ENCODE measurements around the gene MGAT4C.

DNA sequence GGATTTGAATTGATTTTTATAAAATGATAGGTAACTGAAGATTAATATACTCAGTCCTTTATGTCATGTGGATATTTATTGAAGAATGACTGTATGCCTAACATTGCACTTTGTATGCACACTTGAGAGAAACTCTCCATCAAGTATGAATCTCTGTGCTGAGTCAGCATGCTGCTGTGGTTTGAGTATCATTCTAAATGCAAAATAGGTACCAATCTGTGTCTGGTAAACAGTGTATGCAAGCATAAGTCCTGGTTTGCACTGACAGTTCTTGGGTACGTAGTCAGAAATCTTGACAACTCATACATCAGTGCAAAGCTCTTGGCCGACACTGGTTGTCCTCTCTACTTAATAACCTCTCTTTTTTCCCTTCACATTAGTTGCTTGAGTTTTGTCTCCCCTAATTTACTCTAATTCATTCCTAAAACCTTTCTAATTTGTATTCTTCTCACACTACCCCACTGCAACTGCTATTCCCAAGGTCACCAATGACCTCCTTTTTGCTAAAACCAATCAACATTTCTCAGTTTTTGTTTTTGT, 21.8 kb downstream of the MGAT4C start:
- no peak for TF ChIP-seq POLR2AphosphoS5 (IDR thresholded peaks at IDR 0.05)
- no peak for TF ChIP-seq POLR2A (IDR thresholded peaks at IDR 0.05)
- TF ChIP-seq, protein P1, sequence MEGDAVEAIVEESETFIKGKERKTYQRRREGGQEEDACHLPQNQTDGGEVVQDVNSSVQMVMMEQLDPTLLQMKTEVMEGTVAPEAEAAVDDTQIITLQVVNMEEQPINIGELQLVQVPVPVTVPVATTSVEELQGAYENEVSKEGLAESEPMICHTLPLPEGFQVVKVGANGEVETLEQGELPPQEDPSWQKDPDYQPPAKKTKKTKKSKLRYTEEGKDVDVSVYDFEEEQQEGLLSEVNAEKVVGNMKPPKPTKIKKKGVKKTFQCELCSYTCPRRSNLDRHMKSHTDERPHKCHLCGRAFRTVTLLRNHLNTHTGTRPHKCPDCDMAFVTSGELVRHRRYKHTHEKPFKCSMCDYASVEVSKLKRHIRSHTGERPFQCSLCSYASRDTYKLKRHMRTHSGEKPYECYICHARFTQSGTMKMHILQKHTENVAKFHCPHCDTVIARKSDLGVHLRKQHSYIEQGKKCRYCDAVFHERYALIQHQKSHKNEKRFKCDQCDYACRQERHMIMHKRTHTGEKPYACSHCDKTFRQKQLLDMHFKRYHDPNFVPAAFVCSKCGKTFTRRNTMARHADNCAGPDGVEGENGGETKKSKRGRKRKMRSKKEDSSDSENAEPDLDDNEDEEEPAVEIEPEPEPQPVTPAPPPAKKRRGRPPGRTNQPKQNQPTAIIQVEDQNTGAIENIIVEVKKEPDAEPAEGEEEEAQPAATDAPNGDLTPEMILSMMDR (IDR thresholded peaks at IDR 0.05): no peak
- no peak for TF ChIP-seq EP300 (IDR thresholded peaks at IDR 0.05)
